ENCODE measurements around the gene CRELD2.

The CRELD2 gene

GRCh38 chr22:49913026-49913425, 5.4 kb upstream of the CRELD2 start:
- DNase-seq (ENCODE audit: low read depth), result no peak

- DNase-seq (ENCODE audit: low read depth), result no peak
Measured at GRCh38 chr22:49913446-49913845, 5.0 kb upstream of the CRELD2 start.

- no peak for DNase-seq (ENCODE audit: low read depth)
Measured at GRCh38 chr22:49914256-49914655, 4.2 kb upstream of the CRELD2 start.

GRCh38 chr22:49915610-49916009, 2.8 kb upstream of the CRELD2 start:
- DNase-seq (ENCODE audit: low read depth), result no peak

DNA sequence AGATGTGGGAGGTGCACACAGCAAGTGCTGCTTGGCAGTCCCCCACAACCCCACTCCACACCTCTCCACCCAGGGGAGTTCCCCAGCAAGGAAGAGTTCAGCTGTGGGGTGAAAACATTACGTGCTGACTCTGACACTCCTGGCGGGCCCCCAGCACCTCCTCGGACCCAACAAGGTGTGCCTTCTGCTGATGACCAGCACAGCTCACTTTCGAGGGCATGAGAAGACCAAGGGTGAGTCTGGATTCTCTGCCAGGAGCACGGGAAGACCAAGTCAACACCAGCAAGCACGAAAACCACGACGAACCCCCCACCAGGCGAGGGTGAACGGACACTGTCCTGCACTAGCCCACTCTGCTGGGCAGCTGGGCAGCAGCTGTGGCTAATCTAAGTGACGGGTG, 1.6 kb upstream of the CRELD2 start:
- no peak for DNase-seq (ENCODE audit: low read depth)

DNA sequence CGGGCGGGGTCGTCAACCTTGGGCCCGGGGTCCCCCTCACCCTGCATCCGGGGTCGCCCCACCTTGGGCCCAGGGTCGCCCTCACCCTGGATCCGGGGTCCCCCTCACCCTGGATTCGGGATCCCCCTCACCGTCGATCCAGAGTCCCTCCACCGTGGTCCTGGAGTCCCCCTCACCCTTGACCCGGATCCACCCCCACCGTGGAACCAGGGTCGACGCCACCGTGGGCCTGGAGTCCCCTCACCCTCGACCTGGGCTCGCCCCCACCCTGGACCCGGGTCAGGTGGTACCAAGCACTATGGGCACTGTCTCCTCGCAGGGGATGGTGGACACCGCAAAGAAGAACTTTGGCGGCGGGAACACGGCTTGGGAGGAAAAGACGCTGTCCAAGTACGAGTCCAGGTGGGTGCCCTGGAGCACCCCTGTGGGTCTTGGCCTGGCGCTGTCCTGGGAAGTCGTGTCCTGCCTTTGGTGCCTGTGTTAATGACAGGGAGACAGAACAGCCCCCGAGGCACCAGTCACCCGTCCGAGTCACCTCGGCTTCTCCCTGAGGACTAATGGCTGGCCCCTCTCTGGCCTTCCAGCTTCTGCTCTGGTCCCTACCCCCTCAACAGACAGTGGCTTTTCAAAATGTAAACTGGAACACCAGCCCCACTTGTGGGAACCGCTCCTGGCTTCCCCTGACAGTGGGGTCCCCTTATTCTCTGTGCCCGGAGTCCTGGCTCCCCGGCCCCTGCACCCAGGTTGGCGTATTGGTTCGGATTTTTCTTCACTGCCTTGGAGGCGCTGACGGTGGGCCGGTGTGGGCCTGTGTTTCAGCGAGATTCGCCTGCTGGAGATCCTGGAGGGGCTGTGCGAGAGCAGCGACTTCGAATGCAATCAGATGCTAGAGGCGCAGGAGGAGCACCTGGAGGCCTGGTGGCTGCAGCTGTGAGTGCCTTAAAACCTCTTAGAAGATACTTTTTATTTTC, 762 bp downstream of the CRELD2 start:
- DNase-seq (ENCODE audit: low read depth), result no peak

DNA sequence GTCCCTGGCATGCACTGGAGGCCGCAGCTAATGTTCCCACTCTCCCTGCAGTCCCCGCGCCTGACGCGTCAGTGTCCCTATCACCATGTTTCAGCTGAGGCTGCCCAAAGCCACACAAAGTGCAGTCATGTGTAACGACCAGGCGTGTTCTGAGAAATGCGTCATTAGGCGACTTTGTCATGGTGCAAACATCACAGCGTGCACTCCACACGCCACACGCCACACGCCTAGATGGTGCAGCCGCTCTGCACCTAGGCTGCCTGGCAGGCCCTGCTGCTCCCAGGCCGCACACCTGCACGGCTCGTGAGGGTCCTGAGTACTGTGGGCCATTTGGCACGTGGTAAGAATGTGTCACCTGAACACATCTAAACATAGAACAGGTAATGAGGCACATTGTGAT, 2.4 kb downstream of the CRELD2 start:
- DNase-seq (ENCODE audit: low read depth), result no peak

DNA sequence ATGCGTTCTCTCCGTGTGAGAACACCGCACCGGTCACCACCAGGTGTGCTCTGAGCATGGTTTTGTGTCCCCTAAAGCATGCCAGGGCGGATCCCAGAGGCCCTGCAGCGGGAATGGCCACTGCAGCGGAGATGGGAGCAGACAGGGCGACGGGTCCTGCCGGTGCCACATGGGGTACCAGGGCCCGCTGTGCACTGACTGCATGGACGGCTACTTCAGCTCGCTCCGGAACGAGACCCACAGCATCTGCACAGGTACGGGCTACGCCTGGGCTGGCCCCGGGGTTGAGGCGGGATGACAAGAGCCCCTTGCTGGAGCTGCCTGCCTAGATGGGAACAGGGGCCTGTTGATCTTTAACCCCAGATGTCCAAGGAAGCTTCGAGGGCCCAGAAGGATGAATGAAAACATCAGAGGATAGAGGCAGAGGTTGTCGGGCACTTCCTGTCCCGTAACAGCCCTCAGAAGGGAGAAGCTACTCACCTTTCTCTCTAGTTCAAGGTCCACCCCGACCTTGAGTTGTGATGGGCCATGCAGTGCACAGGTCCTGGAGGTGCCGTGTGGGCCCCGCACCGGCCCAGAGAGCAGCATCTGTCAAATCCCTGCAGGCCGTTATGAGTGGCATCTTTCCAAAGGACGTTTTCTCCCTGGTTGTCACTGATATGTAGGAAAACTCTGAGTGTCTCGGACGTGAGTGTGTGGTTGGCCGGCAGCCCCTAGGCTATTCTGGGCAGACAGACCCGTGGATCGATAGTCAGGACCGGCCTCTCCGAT, 3.3 kb downstream of the CRELD2 start:
- no peak for DNase-seq (ENCODE audit: low read depth)

- no peak for DNase-seq (ENCODE audit: low read depth)
Measured at GRCh38 chr22:49922484-49922883, 4.0 kb downstream of the CRELD2 start.

DNA sequence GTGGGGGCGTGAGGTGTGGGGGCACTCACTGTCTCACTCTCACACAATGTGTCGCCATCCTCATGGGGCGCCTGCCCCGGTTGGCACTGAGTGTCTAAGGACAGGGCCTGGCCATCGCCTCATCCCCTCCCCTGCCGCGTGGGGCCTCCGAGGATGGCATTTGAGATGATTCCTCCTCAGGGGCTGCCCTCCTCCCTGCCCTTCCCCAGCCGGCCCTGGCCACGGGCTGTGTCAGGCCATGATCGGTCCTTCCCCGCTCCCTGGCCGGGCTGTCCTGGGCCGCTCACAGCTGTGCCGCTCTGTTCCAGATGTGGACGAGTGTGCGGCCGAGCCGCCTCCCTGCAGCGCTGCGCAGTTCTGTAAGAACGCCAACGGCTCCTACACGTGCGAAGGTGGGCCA, 4.5 kb downstream of the CRELD2 start:
- DNase-seq (ENCODE audit: low read depth), result no peak

DNA sequence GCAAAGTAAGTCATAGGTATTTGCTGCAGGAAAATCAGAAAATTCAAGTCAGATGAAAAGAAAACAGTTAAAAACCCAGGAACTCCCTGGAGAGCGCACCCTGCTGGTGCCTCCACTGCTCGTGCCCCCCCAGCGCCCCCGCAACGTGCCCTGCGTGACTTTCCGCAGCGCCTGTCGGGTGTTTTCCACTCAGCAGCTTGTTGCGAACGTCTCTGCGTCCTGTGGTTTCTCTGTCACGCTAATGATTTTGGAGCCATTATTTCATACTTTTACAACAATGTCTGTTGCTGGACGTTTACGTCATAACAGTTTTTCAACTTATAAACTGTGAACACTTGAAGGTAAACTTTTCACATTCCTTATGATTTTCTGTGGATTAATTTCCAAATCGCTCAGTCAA, 5.0 kb downstream of the CRELD2 start:
- no peak for DNase-seq (ENCODE audit: low read depth)

DNA sequence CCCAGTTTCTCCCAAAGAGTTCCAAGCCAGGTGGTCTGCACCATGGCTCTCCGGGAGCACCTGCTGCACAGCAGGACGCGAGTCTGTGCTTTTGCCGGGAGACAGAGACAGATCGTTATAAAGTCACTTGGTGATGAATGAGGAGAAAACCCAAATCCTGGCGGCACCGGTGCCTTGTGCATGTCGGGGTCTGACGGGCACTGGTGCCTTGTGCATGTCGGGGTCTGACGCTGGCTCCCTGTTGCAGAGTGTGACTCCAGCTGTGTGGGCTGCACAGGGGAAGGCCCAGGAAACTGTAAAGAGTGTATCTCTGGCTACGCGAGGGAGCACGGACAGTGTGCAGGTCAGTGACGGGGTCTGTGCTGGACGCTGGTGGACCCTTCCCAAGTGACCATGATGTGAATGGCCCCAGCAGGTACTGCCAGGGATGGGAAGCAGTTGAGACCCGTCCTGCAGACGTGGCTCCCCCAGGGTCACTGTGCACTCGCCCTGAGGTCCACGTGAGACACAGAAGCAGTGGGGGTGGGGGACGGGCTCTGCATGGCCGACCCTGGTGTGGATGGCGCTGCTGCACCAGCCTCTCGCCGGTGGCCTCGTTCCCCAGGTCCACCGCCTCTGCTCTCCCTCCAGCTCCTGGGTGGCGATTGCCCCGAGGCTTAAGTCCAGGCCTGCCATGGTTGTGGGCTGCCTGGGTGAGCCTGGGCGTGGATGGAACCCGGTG, 5.8 kb downstream of the CRELD2 start:
- no peak for DNase-seq (ENCODE audit: low read depth)

DNA sequence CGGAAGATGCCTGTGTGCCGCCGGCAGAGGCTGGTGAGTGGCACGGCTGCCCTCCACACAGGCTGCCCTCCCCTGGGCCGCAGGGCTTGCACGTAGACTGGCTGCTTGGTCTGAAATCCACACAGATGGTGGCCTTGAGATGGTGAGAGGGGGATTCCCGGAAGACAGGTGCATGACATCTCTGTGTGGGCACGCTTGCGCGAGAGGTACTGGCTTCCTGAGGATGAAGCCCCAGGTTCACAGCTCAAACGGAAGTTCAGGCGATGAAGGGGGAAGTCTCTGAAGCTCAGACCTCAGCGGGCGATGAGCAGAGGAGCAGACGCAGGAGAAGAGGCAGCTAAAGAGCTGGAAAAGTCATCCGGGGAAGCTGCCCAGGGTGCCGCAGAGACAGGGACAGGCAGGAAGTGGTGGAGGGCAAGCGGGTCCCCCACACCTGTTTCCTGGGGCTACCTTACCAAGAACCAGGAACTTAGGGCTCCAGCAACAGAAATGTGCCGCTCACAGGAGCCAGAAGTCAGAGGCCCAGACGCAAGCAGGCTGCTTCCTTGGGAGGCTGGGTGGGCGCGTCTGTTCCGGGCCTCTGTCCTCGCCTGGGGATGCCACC, 7.2 kb downstream of the CRELD2 start:
- no peak for DNase-seq (ENCODE audit: low read depth)

- DNase-seq (ENCODE audit: low read depth), result no peak
Measured at GRCh38 chr22:49926916-49927315, 8.5 kb downstream of the CRELD2 start.

DNA sequence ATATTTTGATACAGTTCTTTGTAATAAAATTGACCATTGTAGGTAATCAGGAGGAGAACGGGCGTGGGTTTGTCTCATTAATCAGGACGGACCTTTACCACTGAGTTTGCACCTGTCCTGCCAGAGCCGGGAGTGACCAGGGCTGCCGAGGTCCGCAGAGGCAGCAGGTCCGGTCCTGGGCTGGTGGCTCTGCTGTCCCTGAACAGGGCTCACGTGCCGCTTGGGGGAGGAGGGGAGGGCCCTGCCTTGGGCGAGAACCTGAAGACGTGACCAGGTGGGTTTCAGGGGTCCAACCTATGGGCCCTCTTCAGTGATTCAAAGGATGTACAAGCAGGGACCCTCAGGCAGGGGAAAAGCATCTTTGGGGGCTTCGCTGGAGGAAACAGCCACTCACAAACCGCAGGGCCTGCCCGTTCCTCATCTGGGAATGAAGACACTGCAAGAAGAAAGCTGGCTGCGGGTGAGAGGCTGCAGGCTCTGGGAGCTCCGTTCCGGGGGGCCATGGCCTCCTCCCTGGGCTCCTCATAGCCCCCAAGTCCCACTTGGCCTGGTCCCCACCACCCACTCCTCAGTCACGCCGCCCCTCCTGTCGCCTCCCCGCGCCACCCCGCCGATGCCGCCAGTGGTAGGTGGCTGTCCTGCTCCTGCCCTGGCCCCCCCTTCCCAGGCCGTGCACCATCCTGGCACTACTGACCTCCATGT, 9.2 kb downstream of the CRELD2 start:
- no peak for DNase-seq (ENCODE audit: low read depth)

DNA sequence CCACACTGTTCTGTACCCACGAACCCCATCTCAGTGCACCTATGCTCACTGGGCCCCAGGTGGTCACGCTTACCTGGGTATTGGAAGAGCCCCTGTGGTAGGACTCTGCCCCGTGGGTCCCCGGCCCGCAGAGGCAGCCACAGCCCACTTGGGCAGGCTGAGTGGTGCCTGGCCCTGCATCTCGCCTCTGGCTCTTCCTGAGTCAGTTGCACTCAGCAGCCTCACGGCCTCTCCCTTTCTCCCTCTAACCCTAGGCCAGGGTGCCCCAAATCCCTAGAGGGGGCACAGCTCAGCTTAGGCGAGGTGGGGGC, 9.7 kb downstream of the CRELD2 start:
- DNase-seq (ENCODE audit: low read depth), result no peak

GRCh38 chr22:49928555-49929210, 10.2 kb downstream of the CRELD2 start:
- DNase-seq (ENCODE audit: low read depth), result no peak

- DNase-seq (ENCODE audit: low read depth), result peak; percentile 58
Measured at GRCh38 chr22:49929211-49929979, 11.0 kb downstream of the CRELD2 start.

DNA sequence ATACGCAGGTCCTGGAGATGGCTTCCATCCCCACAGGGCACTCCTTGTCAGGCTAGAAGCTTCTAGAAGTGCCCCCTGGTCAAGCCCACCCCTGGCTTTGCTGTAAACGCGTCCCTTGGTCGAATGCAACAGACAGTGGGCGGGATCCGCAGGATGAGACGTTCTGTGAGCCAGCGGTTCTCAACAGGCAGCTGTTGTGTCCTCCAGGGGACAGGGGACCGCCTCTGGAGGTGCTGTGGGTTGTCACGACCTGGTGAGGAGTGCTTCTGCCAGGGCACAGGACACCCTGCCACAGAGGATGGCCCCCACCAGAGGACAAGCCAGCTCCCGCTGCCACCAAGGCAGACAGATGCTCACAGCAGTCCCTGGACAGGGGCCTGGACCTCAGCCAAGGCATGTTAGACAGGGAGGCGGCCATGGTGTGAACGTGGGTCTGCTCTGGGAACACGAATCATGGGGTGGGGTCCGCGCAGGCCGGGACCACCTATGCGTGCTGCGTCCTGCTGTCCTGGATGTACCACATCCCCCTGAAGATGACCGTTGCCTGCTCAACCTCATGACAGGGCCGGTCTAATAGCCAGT, 11.7 kb downstream of the CRELD2 start:
- no peak for DNase-seq (ENCODE audit: low read depth)

Data from ELR (cell line).